ENCODE results near the gene SURF4.
"Not testable (repeated sequence)": the region's sequence is repeated elsewhere in the genome, so short reads cannot be mapped to it uniquely, and the experiment has no call there.

DNA sequence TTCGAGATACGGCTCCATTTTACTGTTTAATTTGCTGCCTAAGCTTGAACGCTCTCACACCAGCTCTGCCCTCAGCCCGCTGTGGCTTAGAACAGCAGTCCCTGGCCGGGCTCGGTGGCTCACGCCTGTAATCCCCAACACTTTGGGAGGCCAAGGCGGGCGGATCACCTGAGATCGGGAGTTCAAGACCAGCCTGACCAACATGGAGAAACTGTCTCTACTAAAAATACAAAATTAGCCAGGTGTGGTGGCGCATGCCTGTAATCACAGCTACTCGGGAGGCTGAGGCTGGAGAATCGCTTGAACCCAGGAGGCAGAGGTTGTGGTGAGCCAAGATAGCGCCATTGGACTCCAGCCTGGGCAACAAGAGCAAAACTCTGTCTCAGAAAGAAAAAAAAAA is 1.4 kb upstream of the SURF4 start:
- not testable (repeated sequence) for TF ChIP-seq TRIM24 (CRISPR knock-in tag; IDR thresholded peaks at IDR 0.05); BRF2 (CRISPR knock-in tag; IDR thresholded peaks at IDR 0.05); ZEB1 (IDR thresholded peaks at IDR 0.05; ENCODE audit: insufficient replicate concordance, low read depth); HDAC2 (CRISPR knock-in tag; IDR thresholded peaks at IDR 0.05); ARNTL (CRISPR knock-in tag; IDR thresholded peaks at IDR 0.05); POLR2AphosphoS5 (IDR thresholded peaks at IDR 0.05; ENCODE audit: low read depth, low read length); REL (CRISPR knock-in tag; conservative IDR thresholded peaks at IDR 0.05); SRSF1 (optimal IDR thresholded peaks at IDR 0.05; ENCODE audit: low read depth, low read length); ZNF546 (CRISPR knock-in tag; conservative IDR thresholded peaks at IDR 0.05); ZNF512B (CRISPR knock-in tag; IDR thresholded peaks at IDR 0.05; ENCODE audit: borderline replicate concordance); ZBTB34 (CRISPR knock-in tag; IDR thresholded peaks at IDR 0.05)
- TF ChIP-seq, protein P1, sequence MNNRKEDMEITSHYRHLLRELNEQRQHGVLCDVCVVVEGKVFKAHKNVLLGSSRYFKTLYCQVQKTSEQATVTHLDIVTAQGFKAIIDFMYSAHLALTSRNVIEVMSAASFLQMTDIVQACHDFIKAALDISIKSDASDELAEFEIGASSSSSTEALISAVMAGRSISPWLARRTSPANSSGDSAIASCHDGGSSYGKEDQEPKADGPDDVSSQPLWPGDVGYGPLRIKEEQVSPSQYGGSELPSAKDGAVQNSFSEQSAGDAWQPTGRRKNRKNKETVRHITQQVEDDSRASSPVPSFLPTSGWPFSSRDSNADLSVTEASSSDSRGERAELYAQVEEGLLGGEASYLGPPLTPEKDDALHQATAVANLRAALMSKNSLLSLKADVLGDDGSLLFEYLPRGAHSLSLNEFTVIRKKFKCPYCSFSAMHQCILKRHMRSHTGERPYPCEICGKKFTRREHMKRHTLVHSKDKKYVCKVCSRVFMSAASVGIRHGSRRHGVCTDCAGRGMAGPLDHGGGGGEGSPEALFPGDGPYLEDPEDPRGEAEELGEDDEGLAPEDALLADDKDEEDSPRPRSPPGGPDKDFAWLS (CRISPR knock-in tag; IDR thresholded peaks at IDR 0.05; ENCODE audit: borderline replicate concordance): not testable (repeated sequence)
- TF ChIP-seq, protein P2, sequence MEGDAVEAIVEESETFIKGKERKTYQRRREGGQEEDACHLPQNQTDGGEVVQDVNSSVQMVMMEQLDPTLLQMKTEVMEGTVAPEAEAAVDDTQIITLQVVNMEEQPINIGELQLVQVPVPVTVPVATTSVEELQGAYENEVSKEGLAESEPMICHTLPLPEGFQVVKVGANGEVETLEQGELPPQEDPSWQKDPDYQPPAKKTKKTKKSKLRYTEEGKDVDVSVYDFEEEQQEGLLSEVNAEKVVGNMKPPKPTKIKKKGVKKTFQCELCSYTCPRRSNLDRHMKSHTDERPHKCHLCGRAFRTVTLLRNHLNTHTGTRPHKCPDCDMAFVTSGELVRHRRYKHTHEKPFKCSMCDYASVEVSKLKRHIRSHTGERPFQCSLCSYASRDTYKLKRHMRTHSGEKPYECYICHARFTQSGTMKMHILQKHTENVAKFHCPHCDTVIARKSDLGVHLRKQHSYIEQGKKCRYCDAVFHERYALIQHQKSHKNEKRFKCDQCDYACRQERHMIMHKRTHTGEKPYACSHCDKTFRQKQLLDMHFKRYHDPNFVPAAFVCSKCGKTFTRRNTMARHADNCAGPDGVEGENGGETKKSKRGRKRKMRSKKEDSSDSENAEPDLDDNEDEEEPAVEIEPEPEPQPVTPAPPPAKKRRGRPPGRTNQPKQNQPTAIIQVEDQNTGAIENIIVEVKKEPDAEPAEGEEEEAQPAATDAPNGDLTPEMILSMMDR (CRISPR knock-in tag; IDR thresholded peaks at IDR 0.05): not testable (repeated sequence)
